Common myeloid progenitor, CD34-positive (primary cell): ENCODE results near the gene VPS41.

Experiments used
- CTCF ChIA-PET: fragments of 350-600 bp; sonication (Branson Sonifier 250); formaldehyde crosslinking; loops from one replicate; lab custom pipeline; 2021; ENCODE audit warnings: antibody characterized with exemption; lab: Charles Lee
- POLR2A ChIA-PET: fragments of 350-600 bp; sonication (Branson Sonifier 250); formaldehyde crosslinking; loops from one replicate; lab custom pipeline; 2021; ENCODE audit warnings: antibody characterized with exemption; lab: Charles Lee
- DNase-seq, 3 donors: peaks; one replicate each; pipeline versions ENCODE4 v3.0.0 to v3.0.0-alpha.2; 2013
- H3K27ac ChIP-seq, 2 experiments: 1 replicate in 1 of 2; 2 replicates in 1 of 2; pipeline ENCODE4 v1.7.0; 2013; ENCODE audit warnings: inconsistent platforms in 2 of 2, low read length in 2 of 2, mild to moderate bottlenecking in 2 of 2, low read depth in 1 of 2, moderate library complexity in 1 of 2; ENCODE audit not compliant: severe bottlenecking in 2 of 2, insufficient read depth in 1 of 2, poor library complexity in 1 of 2
- H3K27me3 ChIP-seq, 5 experiments: replicated peaks in 2 of 5; 1 replicate in 3 of 5; 2 replicates in 2 of 5; pipeline versions ENCODE4 v1.6.1 to v1.7.0; 2013; ENCODE audit warnings: low read length in 4 of 5, mild to moderate bottlenecking in 2 of 5, moderate library complexity in 2 of 5, inconsistent platforms in 1 of 5; ENCODE audit not compliant: insufficient read depth in 5 of 5, control insufficient read depth in 4 of 5
- H3K36me3 ChIP-seq, 4 experiments: 1 replicate in 2 of 4; 2 replicates in 2 of 4; pipeline versions ENCODE4 v1.6.1 to v1.7.0; 2013; ENCODE audit warnings: low read length in 3 of 4, control low read depth in 1 of 4, mild to moderate bottlenecking in 1 of 4; ENCODE audit not compliant: control insufficient read depth in 4 of 4, insufficient read depth in 4 of 4
- H3K4me1 ChIP-seq, 4 experiments: 1 replicate in 3 of 4; 2 replicates in 1 of 4; pipeline versions ENCODE4 v1.6.1 to v1.7.1; 2013; ENCODE audit warnings: low read length in 3 of 4, mild to moderate bottlenecking in 3 of 4, control low read depth in 1 of 4, inconsistent platforms in 1 of 4, moderate library complexity in 1 of 4; ENCODE audit not compliant: control insufficient read depth in 4 of 4, insufficient read depth in 4 of 4; ENCODE audit errors: control extremely low read depth in 1 of 4
- H3K4me3 ChIP-seq, 7 experiments: 1 replicate in 4 of 7; 2 replicates in 3 of 7; pipeline versions ENCODE4 v1.5.1 to v1.7.0; 2013; ENCODE audit warnings: mild to moderate bottlenecking in 7 of 7, low read length in 6 of 7, moderate library complexity in 6 of 7, inconsistent platforms in 2 of 7, low read depth in 2 of 7, control low read depth in 1 of 7; ENCODE audit not compliant: insufficient read depth in 4 of 7, control insufficient read depth in 1 of 7; ENCODE audit errors: extremely low read depth in 1 of 7
- H3K9me3 ChIP-seq, 5 experiments: 1 replicate in 4 of 5; 2 replicates in 1 of 5; pipeline versions ENCODE4 v1.6.1 to v1.7.1; 2013; ENCODE audit warnings: low read length in 4 of 5, mild to moderate bottlenecking in 2 of 5, inconsistent platforms in 1 of 5, low read depth in 1 of 5, moderate library complexity in 1 of 5; ENCODE audit not compliant: control insufficient read depth in 4 of 5, insufficient read depth in 2 of 5; ENCODE audit errors: control extremely low read depth in 1 of 5
- WGBS: methylation state at CpG from one replicate; pipeline ENCODE4 v1.1.5; 2013; ENCODE audit not compliant: insufficient coverage; 5-methylcytosine and 5-hydroxymethylcytosine counted together

Gene VPS41

GRCh38 chr7:38880035-38880434, 29.0 kb downstream of the VPS41 start:
- Histone ChIP-seq H3K36me3 (peaks cover 0 to 18% (median 0%) of the 10 kb centered on the region in 4 experiments), H3K4me3 (no peak overlapping the region), H3K27me3 (no peaks in the 10 kb centered on the region), H3K9me3 (no peaks in the 10 kb centered on the region), H3K27ac (no peak overlapping the region), H3K4me1 (peaks cover 0 to 20% (median 11%) of the 10 kb centered on the region in 4 experiments)
- CTCF ChIA-PET, result no interaction called here
- no CpG with 5 or more reads among the region's 1 CpG for WGBS
- peak in 2 of 3 donors; percentile 11 to 41 for DNase-seq
- POLR2A ChIA-PET, result no interaction called here

DNA sequence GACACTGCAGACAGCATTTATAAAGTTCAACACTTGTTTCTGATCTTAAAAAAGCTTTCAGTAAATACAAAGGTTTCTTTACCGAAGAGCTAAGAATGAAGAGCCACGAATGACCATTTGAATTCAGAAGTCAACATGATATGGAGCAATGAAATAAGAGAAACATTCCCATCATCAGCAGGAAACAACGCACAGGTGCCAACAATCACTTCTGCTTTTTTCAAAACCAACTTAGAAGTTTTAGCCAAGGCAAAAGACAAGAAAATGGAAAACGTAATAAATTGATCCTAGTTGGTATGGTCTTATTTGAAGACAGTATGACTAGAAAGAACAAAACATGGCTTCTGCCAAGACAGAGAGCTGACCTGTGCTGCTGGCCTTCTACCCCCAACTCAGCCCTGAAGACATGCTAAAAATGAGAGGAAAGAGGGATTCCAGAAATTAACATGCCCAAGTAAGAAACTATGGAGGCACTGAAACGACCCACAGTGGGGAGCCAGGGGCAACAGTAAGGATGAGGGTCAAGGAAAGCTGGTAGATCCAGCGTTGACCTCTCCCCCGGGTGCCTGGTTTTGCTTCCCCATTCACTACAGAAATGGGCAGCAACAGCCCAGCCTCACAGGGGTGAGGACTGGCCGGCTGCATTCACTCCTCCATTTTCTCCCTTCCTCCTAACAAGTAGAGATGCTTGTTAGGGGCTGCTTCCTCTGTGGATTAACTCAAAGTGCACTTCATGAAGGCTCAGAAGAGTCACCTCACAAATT, 30.1 kb downstream of the VPS41 start:
- ChIA-PET CTCF (interaction anchor here (1.0 to 1.2 kb wide), 2 partner anchors 9 to 17 kb away, joined by 3 to 4 read pairs; no protein-coding TSS in a partner anchor), POLR2A (interaction anchor here (0.6 kb wide), 1 partner anchor 565 kb away, joined by 3 read pairs; no protein-coding TSS in a partner anchor)
- peak; percentile 44 to 83 (median 79) for DNase-seq
- H3K27ac ChIP-seq, result peak overlapping the region in 1 of 2 experiments; percentile 38
- peaks cover 0 to 20% (median 11%) of the 10 kb centered on the region in 4 experiments for H3K4me1 ChIP-seq
- peaks cover 0 to 18% (median 0%) of the 10 kb centered on the region in 4 experiments for H3K36me3 ChIP-seq
- H3K27me3 ChIP-seq, result no peaks in the 10 kb centered on the region
- 57% methylated on average over 5 of the region's 8 CpGs for WGBS
- H3K9me3 ChIP-seq, result no peaks in the 10 kb centered on the region
- peak overlapping the region in 4 of 7 experiments; percentile 19 to 47 (median 26) for H3K4me3 ChIP-seq

DNA sequence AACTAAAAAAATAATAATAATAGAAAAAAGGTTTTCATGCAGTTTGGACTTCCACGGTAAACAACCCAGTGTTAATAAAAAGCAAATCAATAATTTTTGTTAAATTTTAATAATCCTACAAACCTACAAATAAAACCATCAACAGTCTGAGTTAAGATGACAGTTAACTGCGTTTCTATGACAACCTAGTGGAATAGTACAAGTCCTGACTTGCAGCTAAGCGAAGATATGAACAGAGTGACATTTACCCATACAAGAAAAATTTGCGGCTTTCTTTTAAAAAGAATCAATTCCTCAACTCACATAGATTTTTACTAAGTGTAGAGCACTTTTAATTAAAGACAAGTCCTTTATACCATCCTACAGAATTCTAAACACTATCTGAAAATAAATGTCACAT, 35.6 kb downstream of the VPS41 start:
- CTCF ChIA-PET, result no interaction called here
- H3K36me3 ChIP-seq, result peaks cover 0 to 8% (median 4%) of the 10 kb centered on the region in 4 experiments
- H3K4me3 ChIP-seq, result no peak overlapping the region
- H3K4me1 ChIP-seq, result peaks cover 0 to 9% (median 5%) of the 10 kb centered on the region in 4 experiments
- POLR2A ChIA-PET, result no interaction called here
- H3K9me3 ChIP-seq, result no peaks in the 10 kb centered on the region
- no peak overlapping the region for H3K27ac ChIP-seq
- H3K27me3 ChIP-seq, result no peaks in the 10 kb centered on the region
- DNase-seq, result no peak
- WGBS, result 100% methylated on average over 3 of the region's 4 CpGs

DNA sequence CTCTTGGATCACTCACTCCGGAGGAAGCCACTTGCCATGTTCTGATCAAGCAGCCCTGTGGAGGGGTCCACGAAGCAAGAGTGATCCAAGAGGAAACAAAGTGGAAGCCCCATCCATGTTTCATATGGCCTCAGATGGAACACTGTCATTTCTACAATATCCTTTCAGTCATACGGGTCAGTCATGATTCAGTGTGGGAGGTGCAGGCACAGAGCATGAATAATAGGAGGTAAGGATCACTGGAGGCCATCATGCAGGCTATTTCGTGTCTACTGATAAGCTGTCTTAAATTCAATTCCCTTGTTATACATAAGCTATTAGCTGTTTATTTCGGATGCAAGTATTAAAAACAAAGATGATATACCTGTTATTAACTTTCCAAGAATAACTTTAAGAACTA, 36.8 kb downstream of the VPS41 start:
- no peaks in the 10 kb centered on the region for H3K27me3 ChIP-seq
- H3K36me3 ChIP-seq, result peaks cover 5 to 19% (median 11%) of the 10 kb centered on the region in 4 experiments
- H3K4me3 ChIP-seq, result no peak overlapping the region
- no peaks in the 10 kb centered on the region for H3K9me3 ChIP-seq
- peaks cover 0 to 2% (median 0%) of the 10 kb centered on the region in 4 experiments for H3K4me1 ChIP-seq
- H3K27ac ChIP-seq, result no peak overlapping the region
- no peak for DNase-seq
- ChIA-PET POLR2A (no interaction called here), CTCF (interaction anchor here (1.5 kb wide), 1 partner anchor 646 kb away, joined by 3 read pairs; no protein-coding TSS in a partner anchor)
- 100% methylated on average over 3 of the region's 5 CpGs for WGBS

- peaks cover 10 to 32% (median 15%) of the 10 kb centered on the region in 4 experiments for H3K36me3 ChIP-seq
- H3K4me1 ChIP-seq, result peaks cover 0 to 2% (median 0%) of the 10 kb centered on the region in 4 experiments
- no peak for DNase-seq
- POLR2A ChIA-PET, result no interaction called here
- no peak overlapping the region for H3K27ac ChIP-seq
- H3K27me3 ChIP-seq, result no peaks in the 10 kb centered on the region
- H3K9me3 ChIP-seq, result no peaks in the 10 kb centered on the region
- H3K4me3 ChIP-seq, result no peak overlapping the region
- 100% methylated on average over 2 of the region's 3 CpGs for WGBS
- CTCF ChIA-PET, result no interaction called here
These were observed 38.8 kb downstream of the VPS41 start for GRCh38 chr7:38870147-38870546.

GRCh38 chr7:38863601-38864291, 45.2 kb downstream of the VPS41 start:
- Histone ChIP-seq H3K27ac (no peak overlapping the region), H3K4me3 (no peak overlapping the region), H3K9me3 (no peaks in the 10 kb centered on the region), H3K27me3 (no peaks in the 10 kb centered on the region), H3K36me3 (peaks cover 7 to 51% (median 24%) of the 10 kb centered on the region in 4 experiments), H3K4me1 (no peaks in the 10 kb centered on the region)
- no peak for DNase-seq
- WGBS, result 97% methylated on average over 4 of the region's 7 CpGs
- POLR2A ChIA-PET, result interaction anchor here (0.6 kb wide), 1 partner anchor 26 kb away, joined by 4 read pairs; no protein-coding TSS in a partner anchor
- CTCF ChIA-PET, result no interaction called here
